ENCODE measurements around the gene IL10RB.
A peak's percentile ranks its signal among the peaks of the same experiment; 100 is the strongest.
"Not testable (repeated sequence)": the region's sequence is repeated elsewhere in the genome, so short reads cannot be mapped to it uniquely, and the experiment has no call there.

The IL10RB gene

GRCh38 chr21:33241846-33242245, 24.3 kb upstream of the IL10RB start:
- no peak for DNase-seq (ENCODE audit: low read depth)

GRCh38 chr21:33242846-33243245, 23.3 kb upstream of the IL10RB start:
- not testable (repeated sequence) for DNase-seq (ENCODE audit: low read depth)

GRCh38 chr21:33244082-33244778, 21.9 kb upstream of the IL10RB start:
- no peak for DNase-seq (ENCODE audit: low read depth)

GRCh38 chr21:33244779-33245105, 21.4 kb upstream of the IL10RB start:
- DNase-seq (ENCODE audit: low read depth), result peak; percentile 28

- DNase-seq (ENCODE audit: low read depth), result no peak
Measured at GRCh38 chr21:33245289-33245918, 20.8 kb upstream of the IL10RB start.

- no peak for DNase-seq (ENCODE audit: low read depth)
Measured at GRCh38 chr21:33246506-33246905, 19.7 kb upstream of the IL10RB start.

- DNase-seq (ENCODE audit: low read depth), result no peak
Measured at GRCh38 chr21:33246963-33247362, 19.2 kb upstream of the IL10RB start.

- DNase-seq (ENCODE audit: low read depth), result no peak
Measured at GRCh38 chr21:33247599-33247998, 18.6 kb upstream of the IL10RB start.

GRCh38 chr21:33249331-33250002, 16.7 kb upstream of the IL10RB start:
- DNase-seq (ENCODE audit: low read depth), result no peak

- no peak for DNase-seq (ENCODE audit: low read depth)
Measured at GRCh38 chr21:33251119-33251518, 15.0 kb upstream of the IL10RB start.

- DNase-seq (ENCODE audit: low read depth), result not testable (repeated sequence)
Measured at GRCh38 chr21:33253382-33253781, 12.8 kb upstream of the IL10RB start.

GRCh38 chr21:33254766-33255165, 11.4 kb upstream of the IL10RB start:
- DNase-seq (ENCODE audit: low read depth), result no peak

- DNase-seq (ENCODE audit: low read depth), result no peak
Measured at GRCh38 chr21:33255404-33255803, 10.8 kb upstream of the IL10RB start.

GRCh38 chr21:33256019-33256418, 10.1 kb upstream of the IL10RB start:
- DNase-seq (ENCODE audit: low read depth), result no peak

- DNase-seq (ENCODE audit: low read depth), result no peak
Measured at GRCh38 chr21:33257094-33257803, 8.9 kb upstream of the IL10RB start.

- DNase-seq (ENCODE audit: low read depth), result no peak
Measured at GRCh38 chr21:33258475-33258874, 7.7 kb upstream of the IL10RB start.

GRCh38 chr21:33259428-33259827, 6.7 kb upstream of the IL10RB start:
- peak; percentile 68 for DNase-seq (ENCODE audit: low read depth)

GRCh38 chr21:33259995-33260394, 6.2 kb upstream of the IL10RB start:
- no peak for DNase-seq (ENCODE audit: low read depth)

- peak; percentile 86 for DNase-seq (ENCODE audit: low read depth)
Measured at GRCh38 chr21:33261635-33262034, 4.5 kb upstream of the IL10RB start.

- no peak for DNase-seq (ENCODE audit: low read depth)
Measured at GRCh38 chr21:33262921-33263320, 3.2 kb upstream of the IL10RB start.

- no peak for DNase-seq (ENCODE audit: low read depth)
Measured at GRCh38 chr21:33264561-33264960, 1.6 kb upstream of the IL10RB start.

- peak; percentile 32 for DNase-seq (ENCODE audit: low read depth)
Measured at GRCh38 chr21:33265664-33266049, 510 bp upstream of the IL10RB start.

- no peak for DNase-seq (ENCODE audit: low read depth)
Measured at GRCh38 chr21:33266789-33267135, 595 bp downstream of the IL10RB start.

Measured in amniotic epithelial cell (primary cell).